Mammary epithelial cell (primary cell): Measurements from ENCODE around the gene LPCAT1.

ENCODE experiments used
- EZH2 ChIP-seq: IDR thresholded peaks from 2 replicates; pipeline ENCODE4 v1.6.1; 2012; ENCODE audit warnings: low read length, inconsistent platforms, borderline replicate concordance
- TF ChIP-seq, protein P1 (sequence below), 2 donors: IDR thresholded peaks in 1 of 2; conservative IDR thresholded peaks in 1 of 2; 2 replicates each; pipeline ENCODE4 v1.5.1; 2011 to 2012; ENCODE audit warnings: inconsistent platforms in 2 of 2, low read length in 2 of 2, mild to moderate bottlenecking in 2 of 2, control low read depth in 1 of 2, low read depth in 1 of 2; ENCODE audit not compliant: insufficient read depth in 1 of 2; ENCODE audit errors: extremely low read depth in 1 of 2

DNA sequence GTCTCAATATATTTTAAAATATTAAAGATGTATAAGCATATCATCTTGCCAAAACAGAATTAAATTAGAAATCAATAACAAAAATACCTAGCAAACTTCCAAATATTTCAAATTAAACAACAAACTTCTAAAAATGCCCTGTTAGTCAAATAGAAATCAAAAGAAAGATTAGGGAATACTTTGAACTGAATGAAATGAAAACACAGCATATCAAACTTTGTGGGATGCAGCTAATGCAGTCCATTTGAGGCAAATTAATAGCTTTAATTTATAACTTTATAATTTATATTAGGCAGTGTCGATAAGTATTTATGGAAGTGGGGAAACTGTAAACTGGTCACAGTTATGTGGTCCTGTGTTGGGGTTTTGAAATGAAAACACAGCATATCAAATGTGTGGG lies 95.7 kb downstream of the LPCAT1 start:
- TF ChIP-seq, protein P1, sequence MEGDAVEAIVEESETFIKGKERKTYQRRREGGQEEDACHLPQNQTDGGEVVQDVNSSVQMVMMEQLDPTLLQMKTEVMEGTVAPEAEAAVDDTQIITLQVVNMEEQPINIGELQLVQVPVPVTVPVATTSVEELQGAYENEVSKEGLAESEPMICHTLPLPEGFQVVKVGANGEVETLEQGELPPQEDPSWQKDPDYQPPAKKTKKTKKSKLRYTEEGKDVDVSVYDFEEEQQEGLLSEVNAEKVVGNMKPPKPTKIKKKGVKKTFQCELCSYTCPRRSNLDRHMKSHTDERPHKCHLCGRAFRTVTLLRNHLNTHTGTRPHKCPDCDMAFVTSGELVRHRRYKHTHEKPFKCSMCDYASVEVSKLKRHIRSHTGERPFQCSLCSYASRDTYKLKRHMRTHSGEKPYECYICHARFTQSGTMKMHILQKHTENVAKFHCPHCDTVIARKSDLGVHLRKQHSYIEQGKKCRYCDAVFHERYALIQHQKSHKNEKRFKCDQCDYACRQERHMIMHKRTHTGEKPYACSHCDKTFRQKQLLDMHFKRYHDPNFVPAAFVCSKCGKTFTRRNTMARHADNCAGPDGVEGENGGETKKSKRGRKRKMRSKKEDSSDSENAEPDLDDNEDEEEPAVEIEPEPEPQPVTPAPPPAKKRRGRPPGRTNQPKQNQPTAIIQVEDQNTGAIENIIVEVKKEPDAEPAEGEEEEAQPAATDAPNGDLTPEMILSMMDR (conservative IDR thresholded peaks at IDR 0.05 in 1 of 2, IDR thresholded peaks at IDR 0.05 in 1 of 2; ENCODE audit: extremely low read depth in 1 of 2, insufficient read depth in 1 of 2, low read depth in 1 of 2, low read length in 2 of 2): no peak
- TF ChIP-seq EZH2: no peak
